Fibroblast of lung (primary cell): ENCODE data around the gene ALX3.

Experiments
- EZH2 ChIP-seq: IDR thresholded peaks from 2 replicates; pipeline ENCODE4 v1.5.1; 2012; ENCODE audit warnings: low read length, control low read depth, mild to moderate bottlenecking; ENCODE audit errors: missing control alignments
- TF ChIP-seq, protein P1 (sequence below), 2 donors: IDR thresholded peaks in 1 of 2; conservative IDR thresholded peaks in 1 of 2; 1 replicate in 1 of 2; 2 replicates in 1 of 2; pipeline ENCODE4 v1.5.1; 2011 to 2012; ENCODE audit warnings: low read length in 2 of 2, control low read depth in 1 of 2, inconsistent platforms in 1 of 2, low read depth in 1 of 2, mild to moderate bottlenecking in 1 of 2

DNA sequence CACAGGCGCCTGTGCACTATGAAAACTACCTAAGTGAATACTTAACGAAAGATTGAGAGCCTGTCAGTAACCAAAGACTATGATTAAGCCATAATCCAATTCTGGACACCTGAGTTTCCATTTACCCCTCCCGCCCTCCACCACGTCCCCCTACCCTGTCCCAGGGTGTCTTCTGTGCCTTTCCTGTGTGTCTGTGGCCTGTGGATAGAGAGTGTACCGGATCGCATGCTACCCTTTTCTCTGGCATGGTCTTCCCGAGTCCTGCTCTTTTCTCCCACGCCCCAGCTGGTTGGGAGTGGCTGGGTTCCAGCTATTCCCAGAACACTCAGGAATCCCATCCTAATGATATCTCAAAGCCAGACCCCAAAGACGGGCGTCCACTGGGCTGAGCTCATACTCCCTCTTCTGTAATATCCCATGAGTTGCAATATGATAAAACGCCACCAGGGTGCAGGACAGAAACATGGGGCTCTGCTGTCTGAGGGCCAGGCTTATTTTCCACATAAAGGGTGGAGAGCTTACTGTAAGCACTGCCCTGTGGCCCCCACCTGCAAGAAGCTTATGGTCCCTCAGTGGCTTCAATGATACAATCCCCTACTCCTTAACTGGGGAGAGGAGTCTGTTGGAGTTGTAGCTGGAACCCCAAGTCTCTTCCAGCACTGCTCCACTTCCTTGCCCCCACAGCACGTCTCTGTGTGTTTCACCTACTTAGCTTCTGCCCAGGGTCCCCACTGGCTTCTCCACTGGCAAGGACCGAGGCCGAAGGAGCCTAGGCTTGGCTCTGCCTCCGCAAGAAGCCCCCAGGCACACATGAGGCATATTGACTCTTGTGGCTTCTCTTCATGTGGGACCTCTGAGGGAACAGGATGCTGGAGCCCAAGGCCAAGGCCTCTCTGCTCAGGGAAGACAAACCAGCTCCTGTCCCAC, 17.6 kb upstream of the ALX3 start:
- TF ChIP-seq, protein P1, sequence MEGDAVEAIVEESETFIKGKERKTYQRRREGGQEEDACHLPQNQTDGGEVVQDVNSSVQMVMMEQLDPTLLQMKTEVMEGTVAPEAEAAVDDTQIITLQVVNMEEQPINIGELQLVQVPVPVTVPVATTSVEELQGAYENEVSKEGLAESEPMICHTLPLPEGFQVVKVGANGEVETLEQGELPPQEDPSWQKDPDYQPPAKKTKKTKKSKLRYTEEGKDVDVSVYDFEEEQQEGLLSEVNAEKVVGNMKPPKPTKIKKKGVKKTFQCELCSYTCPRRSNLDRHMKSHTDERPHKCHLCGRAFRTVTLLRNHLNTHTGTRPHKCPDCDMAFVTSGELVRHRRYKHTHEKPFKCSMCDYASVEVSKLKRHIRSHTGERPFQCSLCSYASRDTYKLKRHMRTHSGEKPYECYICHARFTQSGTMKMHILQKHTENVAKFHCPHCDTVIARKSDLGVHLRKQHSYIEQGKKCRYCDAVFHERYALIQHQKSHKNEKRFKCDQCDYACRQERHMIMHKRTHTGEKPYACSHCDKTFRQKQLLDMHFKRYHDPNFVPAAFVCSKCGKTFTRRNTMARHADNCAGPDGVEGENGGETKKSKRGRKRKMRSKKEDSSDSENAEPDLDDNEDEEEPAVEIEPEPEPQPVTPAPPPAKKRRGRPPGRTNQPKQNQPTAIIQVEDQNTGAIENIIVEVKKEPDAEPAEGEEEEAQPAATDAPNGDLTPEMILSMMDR (conservative IDR thresholded peaks at IDR 0.05 in 1 of 2, IDR thresholded peaks at IDR 0.05 in 1 of 2; ENCODE audit: low read depth in 1 of 2, low read length in 2 of 2) = peak; percentile 61 to 77
- no peak for TF ChIP-seq EZH2
